ENCODE results near the gene AHDC1. TPM values are rescaled to one million over a fixed set of nuclear protein-coding genes. Genes with fewer than 3 reads are reported as not detected.

The AHDC1 gene
- total and polyA plus RNA-seq, 2 of the 13 experiments (the other 11 are each of a cell fraction or from before 2014, with no cell fraction given) = 1.0 to 2.7 TPM

DNA sequence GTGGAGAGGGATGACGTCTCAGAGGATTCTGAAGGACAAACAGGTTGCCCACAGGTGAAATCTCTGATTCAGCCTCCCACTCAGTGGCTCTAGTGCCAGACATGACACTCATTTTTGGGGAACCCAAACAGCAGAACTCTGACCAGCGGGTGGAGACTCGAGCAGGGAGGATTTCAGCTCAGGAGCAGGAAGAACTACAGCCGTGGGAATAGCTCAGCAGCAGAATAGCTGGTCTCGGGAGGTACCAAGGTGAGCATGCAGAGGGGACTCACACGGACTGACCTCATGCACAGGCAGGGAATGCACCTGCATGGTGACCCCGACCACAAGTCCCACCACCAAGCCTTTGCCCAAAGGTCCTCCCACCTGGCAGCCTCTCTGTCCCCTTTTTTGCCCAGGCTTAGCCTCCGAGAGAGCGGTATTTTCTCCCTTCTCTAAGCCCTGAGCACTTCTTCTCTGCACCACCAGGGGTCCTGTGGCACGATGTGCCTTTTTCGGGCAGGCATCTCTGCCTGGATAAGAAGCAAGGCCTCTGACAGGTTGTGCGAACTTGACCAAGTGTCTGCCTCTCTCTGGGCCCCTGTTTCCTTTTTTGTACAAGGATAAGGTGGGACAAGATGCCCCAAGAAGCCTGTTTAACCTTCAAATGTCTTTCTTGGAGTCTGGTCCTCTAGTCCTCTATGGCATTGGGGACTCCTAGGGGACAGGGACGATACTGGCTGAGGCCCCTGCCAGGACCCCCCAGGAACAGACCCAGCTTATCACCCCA, 39.8 kb upstream of the AHDC1 start:
- peak; percentile 89 for ATAC-seq
- Histone ChIP-seq H4K20me1 (ENCODE audit: insufficient read depth, low read length) (no peaks in the 10 kb centered on the region), H3K79me2 (ENCODE audit: insufficient read depth, low read length) (no peaks in the 10 kb centered on the region), H3K9me3 (ENCODE audit: low read length) (no peaks in the 10 kb centered on the region), H2AFZ (ENCODE audit: low read length) (no peak overlapping the region), H3K4me2 (ENCODE audit: low read depth, low read length) (peak overlapping the region; percentile 67), H3K27ac (ENCODE audit: extremely low read length, insufficient read depth, low read length) (no peak overlapping the region), H3K27me3 (ENCODE audit: control insufficient read depth in 1 of 2, insufficient read depth in 2 of 2, low read length in 2 of 2) (peaks cover 1 to 11% of the 10 kb centered on the region in 2 experiments; a peak in 1 of 5 replicates), H3K36me3 (replicated peaks in 1 of 2; ENCODE audit: control insufficient read depth in 1 of 2, insufficient read depth in 2 of 2, low read length in 2 of 2) (no peaks in the 10 kb centered on the region), H3K4me3 (replicated peaks in 1 of 3; ENCODE audit: insufficient read depth in 1 of 3, low read depth in 2 of 3, low read length in 3 of 3) (no peak overlapping the region; a peak in 1 of 6 replicates), H3K9ac (ENCODE audit: insufficient read depth, low read depth, low read length) (no peak overlapping the region), H3K4me1 (ENCODE audit: insufficient read depth, low read length) (0 out of 2 replicates have a peak, but pooled peaks cover 6% of the 10 kb centered on the region)
- POLR2A ChIA-PET = no interaction called here
- in situ Hi-C loops (cut with HindIII; ENCODE audit: extremely low pct_ligation_motif_present, low pct_unique_long_range_greater_than_20kb) = no loop called here
- CTCF ChIA-PET (ENCODE audit: low intra/inter-chr PET ratio, low total read pairs) = interaction anchor here (0.8 to 2.0 kb wide), 5 partner anchors 16 to 36 kb away, joined by 3 to 24 read pairs (median 4); no protein-coding TSS in a partner anchor
- DNase-seq (ENCODE audit: low spot score) = peak; percentile 55
- WGBS (ENCODE audit: low lambda C conversion rate) = 8% methylated on average over 9 of the region's 13 CpGs
- peak; percentile 82 for FAIRE-seq
- intact Hi-C loops (cut with micrococcal nuclease; ENCODE audit: unreplicated experiment) = no loop called here
- BruUV-seq (replicated peaks) = no TSS peak
- TF ChIP-seq ZC3H13 (CRISPR knock-in tag; IDR thresholded peaks at IDR 0.05) (no peak), KDM6A (CRISPR knock-in tag; IDR thresholded peaks at IDR 0.05; ENCODE audit: low read depth) (no peak), STAG1 (CRISPR knock-in tag; IDR thresholded peaks at IDR 0.05) (peak; percentile 60), ZFY (CRISPR knock-in tag; IDR thresholded peaks at IDR 0.05) (peak; percentile 39; the same call in 1 of the 2 replicates), ZMYM3 (CRISPR knock-in tag; IDR thresholded peaks at IDR 0.05) (no peak), NFIC (IDR thresholded peaks at IDR 0.05; ENCODE audit: low read length) (no peak), TEAD3 (CRISPR knock-in tag; optimal IDR thresholded peaks at IDR 0.05; ENCODE audit: borderline replicate concordance) (peak; percentile 19), ZNF850 (CRISPR knock-in tag; conservative IDR thresholded peaks at IDR 0.05) (no peak), PHF8 (CRISPR knock-in tag; IDR thresholded peaks at IDR 0.05) (0 out of 2 replicates have a peak, but pooled peaks have one; percentile 26), BHLHE40 (IDR thresholded peaks at IDR 0.05; ENCODE audit: low read length) (0 out of 2 replicates have a peak, but pooled peaks have one; percentile 40), NFIB (CRISPR knock-in tag; IDR thresholded peaks at IDR 0.05; ENCODE audit: borderline replicate concordance) (no peak), ZNF333 (CRISPR knock-in tag; IDR thresholded peaks at IDR 0.05; ENCODE audit: borderline replicate concordance) (0 out of 2 replicates have a peak, but pooled peaks have one; percentile 27), ZIK1 (CRISPR knock-in tag; IDR thresholded peaks at IDR 0.05; ENCODE audit: borderline replicate concordance, low read depth) (no peak), XRCC5 (optimal IDR thresholded peaks at IDR 0.05; ENCODE audit: low read length) (peak; percentile 81), SMC3 (IDR thresholded peaks at IDR 0.05; ENCODE audit: low read length) (peak; percentile 84), ZNF687 (CRISPR knock-in tag; IDR thresholded peaks at IDR 0.05) (peak; percentile 22; the same call in 1 of the 2 replicates)
- TF ChIP-seq, protein P1, sequence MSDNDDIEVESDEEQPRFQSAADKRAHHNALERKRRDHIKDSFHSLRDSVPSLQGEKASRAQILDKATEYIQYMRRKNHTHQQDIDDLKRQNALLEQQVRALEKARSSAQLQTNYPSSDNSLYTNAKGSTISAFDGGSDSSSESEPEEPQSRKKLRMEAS (IDR thresholded peaks at IDR 0.05) = 0 out of 2 replicates have a peak, but pooled peaks have one; percentile 16
- TF ChIP-seq, protein P2, sequence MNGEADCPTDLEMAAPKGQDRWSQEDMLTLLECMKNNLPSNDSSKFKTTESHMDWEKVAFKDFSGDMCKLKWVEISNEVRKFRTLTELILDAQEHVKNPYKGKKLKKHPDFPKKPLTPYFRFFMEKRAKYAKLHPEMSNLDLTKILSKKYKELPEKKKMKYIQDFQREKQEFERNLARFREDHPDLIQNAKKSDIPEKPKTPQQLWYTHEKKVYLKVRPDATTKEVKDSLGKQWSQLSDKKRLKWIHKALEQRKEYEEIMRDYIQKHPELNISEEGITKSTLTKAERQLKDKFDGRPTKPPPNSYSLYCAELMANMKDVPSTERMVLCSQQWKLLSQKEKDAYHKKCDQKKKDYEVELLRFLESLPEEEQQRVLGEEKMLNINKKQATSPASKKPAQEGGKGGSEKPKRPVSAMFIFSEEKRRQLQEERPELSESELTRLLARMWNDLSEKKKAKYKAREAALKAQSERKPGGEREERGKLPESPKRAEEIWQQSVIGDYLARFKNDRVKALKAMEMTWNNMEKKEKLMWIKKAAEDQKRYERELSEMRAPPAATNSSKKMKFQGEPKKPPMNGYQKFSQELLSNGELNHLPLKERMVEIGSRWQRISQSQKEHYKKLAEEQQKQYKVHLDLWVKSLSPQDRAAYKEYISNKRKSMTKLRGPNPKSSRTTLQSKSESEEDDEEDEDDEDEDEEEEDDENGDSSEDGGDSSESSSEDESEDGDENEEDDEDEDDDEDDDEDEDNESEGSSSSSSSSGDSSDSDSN (CRISPR knock-in tag; IDR thresholded peaks at IDR 0.05) = 0 out of 2 replicates have a peak, but pooled peaks have one; percentile 25

Data from HepG2 (cell line).